ENCODE measurements around the gene OR4D2. TPM values are rescaled to one million over a fixed set of nuclear protein-coding genes. Genes with fewer than 3 reads are reported as not detected.

OR4D2 gene
- total and polyA plus RNA-seq, 2 of the 4 experiments (the other 2 are of a cell fraction): not detected

GRCh38 chr17:58202859-58203258, 36.1 kb downstream of the OR4D2 start:
- dilution Hi-C loops (cut with HindIII; ENCODE audit: low sequenced_read_pairs, unreplicated experiment): no loop called here
- intact Hi-C loops (cut with micrococcal nuclease): no loop called here
- H4K5ac ChIP-seq (ENCODE audit: low read depth, low read length): no peak overlapping the region

More at GRCh38 chr17:58202859-58203258, 36.1 kb downstream of the OR4D2 start:
- ATAC-seq (ENCODE audit: low read depth) (no peak), DNase-seq (no peak)
- Histone ChIP-seq H2BK15ac (ENCODE audit: low read depth, low read length) (no peak overlapping the region), H3K27ac (ENCODE audit: insufficient read depth, low read length) (no peak overlapping the region), H3K23ac (ENCODE audit: low read depth, low read length) (no peak overlapping the region), H2AK9ac (replicated peaks; ENCODE audit: low read depth, low read length, poor library complexity) (no peak overlapping the region), H3K14ac (replicated peaks; ENCODE audit: low read depth, low read length) (no peak overlapping the region), H3K79me1 (ENCODE audit: low read depth in 1 of 2, low read length in 2 of 2) (no peaks in the 10 kb centered on the region), H4K91ac (ENCODE audit: insufficient read depth, low read depth, low read length) (no peak overlapping the region), H3K4ac (ENCODE audit: low read depth, low read length) (no peak overlapping the region), H3K56ac (ENCODE audit: extremely low read depth, insufficient read depth, low read length) (no peak overlapping the region), H3K4me1 (ENCODE audit: control insufficient read depth, insufficient read depth, low read length) (no peaks in the 10 kb centered on the region), H2AK5ac (ENCODE audit: low read depth, low read length) (no peak overlapping the region), H3K4me3 (ENCODE audit: insufficient read depth, low read depth, low read length) (no peak overlapping the region), H4K20me1 (ENCODE audit: insufficient read depth, low read length) (no peaks in the 10 kb centered on the region), H2BK120ac (ENCODE audit: low read depth, low read length) (no peak overlapping the region), H3K18ac (ENCODE audit: low read depth, low read length) (no peak overlapping the region), H3K9me1 (ENCODE audit: insufficient read depth, low read length) (no peaks in the 10 kb centered on the region), H3K9ac (ENCODE audit: low read depth, low read length) (no peak overlapping the region), H3K36me3 (ENCODE audit: control insufficient read depth, insufficient read depth, low read length) (peaks cover 10% of the 10 kb centered on the region; the same call in 1 of the 2 replicates), H2BK20ac (ENCODE audit: low read depth, low read length) (no peak overlapping the region), H3K4me2 (ENCODE audit: low read depth, low read length) (no peak overlapping the region), H2AFZ (replicated peaks; ENCODE audit: low read length, poor library complexity) (no peak overlapping the region), H3K9me3 (ENCODE audit: control insufficient read depth, insufficient read depth, low read length) (no peaks in the 10 kb centered on the region), H4K8ac (ENCODE audit: low read depth in 2 of 2, low read length in 2 of 2) (no peak overlapping the region), H2BK5ac (ENCODE audit: low read depth, low read length, poor library complexity, severe bottlenecking) (no peak overlapping the region), H3K27me3 (ENCODE audit: control insufficient read depth, insufficient read depth, low read length) (peaks cover 6% of the 10 kb centered on the region)
- no CpG with 5 or more reads among the region's 7 CpGs for WGBS, 2 experiments (ENCODE audit: extremely low coverage in 2 of 2, insufficient read length in 1 of 2)
- no TSS peak for BruUV-seq (replicated peaks)
- TF ChIP-seq SMC3 (IDR thresholded peaks at IDR 0.05; ENCODE audit: low read depth, low read length): no peak
- no peak for TF ChIP-seq CHD1 (IDR thresholded peaks at IDR 0.05; ENCODE audit: low read depth, low read length)
- TF ChIP-seq ELK1 (IDR thresholded peaks at IDR 0.05; ENCODE audit: borderline replicate concordance, low read depth, low read length): no peak
- in situ Hi-C loops (cut with MboI; ENCODE audit: low sequenced_read_pairs): no loop called here
- ChIA-PET POLR2A (ENCODE audit: unreplicated experiment) (no interaction called here), CTCF (interaction anchor here (1.4 kb wide), 1 partner anchor 11 kb away, joined by 3 read pairs; no protein-coding TSS in a partner anchor)

All from IMR-90 (cell line).